Measurements from ENCODE around the gene PALLD. TPM values are rescaled to one million over a fixed set of nuclear protein-coding genes. Genes with fewer than 3 reads are reported as not detected.
"Not testable (repeated sequence)": the region's sequence is repeated elsewhere in the genome, so short reads cannot be mapped to it uniquely, and the experiment has no call there.

The PALLD gene
- total RNA-seq, 1 donor from 2014 or later = 93.5 TPM

GRCh38 chr4:168797194-168797593, 300.3 kb downstream of the PALLD start:
- TF ChIP-seq CTCF (conservative IDR thresholded peaks at IDR 0.05) = no peak
- no peaks in the 10 kb centered on the region for H3K27me3 Mint-ChIP-seq
- H3K27ac Mint-ChIP-seq = no peak overlapping the region
- H3K9me3 Mint-ChIP-seq = peaks cover 4% of the 10 kb centered on the region
- DNase-seq (ENCODE audit: extremely low spot score, unreplicated experiment) = no peak
- H3K36me3 Mint-ChIP-seq = peaks cover 2% of the 10 kb centered on the region
- no peak overlapping the region for H3K4me3 Mint-ChIP-seq
- H3K4me1 Mint-ChIP-seq (ENCODE audit: unreplicated experiment) = peaks cover 14% of the 10 kb centered on the region

- no peak for TF ChIP-seq CTCF (conservative IDR thresholded peaks at IDR 0.05)
- H3K27ac Mint-ChIP-seq = no peak overlapping the region
- H3K4me3 Mint-ChIP-seq = no peak overlapping the region
- no peak for DNase-seq (ENCODE audit: extremely low spot score, unreplicated experiment)
- H3K9me3 Mint-ChIP-seq = peaks cover 6% of the 10 kb centered on the region
- no peaks in the 10 kb centered on the region for H3K27me3 Mint-ChIP-seq
- peaks cover 14% of the 10 kb centered on the region for H3K4me1 Mint-ChIP-seq (ENCODE audit: unreplicated experiment)
- peaks cover 4% of the 10 kb centered on the region for H3K36me3 Mint-ChIP-seq
Measured at GRCh38 chr4:168797738-168798375, 301.0 kb downstream of the PALLD start.

GRCh38 chr4:168800926-168801325, 304.1 kb downstream of the PALLD start:
- DNase-seq (ENCODE audit: extremely low spot score, unreplicated experiment) = no peak
- Mint-ChIP-seq H3K27ac (no peak overlapping the region), H3K4me3 (no peak overlapping the region), H3K36me3 (peaks cover 4% of the 10 kb centered on the region), H3K9me3 (peaks cover 6% of the 10 kb centered on the region), H3K27me3 (no peaks in the 10 kb centered on the region), H3K4me1 (ENCODE audit: unreplicated experiment) (peaks cover 18% of the 10 kb centered on the region)
- no peak for TF ChIP-seq CTCF (conservative IDR thresholded peaks at IDR 0.05)

- H3K9me3 Mint-ChIP-seq = peaks cover 6% of the 10 kb centered on the region
- DNase-seq (ENCODE audit: extremely low spot score, unreplicated experiment) = no peak
- H3K27ac Mint-ChIP-seq = no peak overlapping the region
- H3K27me3 Mint-ChIP-seq = no peaks in the 10 kb centered on the region
- peaks cover 17% of the 10 kb centered on the region for H3K4me1 Mint-ChIP-seq (ENCODE audit: unreplicated experiment)
- peaks cover 7% of the 10 kb centered on the region for H3K36me3 Mint-ChIP-seq
- no peak for TF ChIP-seq CTCF (conservative IDR thresholded peaks at IDR 0.05)
- H3K4me3 Mint-ChIP-seq = no peak overlapping the region
Measured at GRCh38 chr4:168802222-168802621, 305.4 kb downstream of the PALLD start.

- not testable (repeated sequence) for H3K27me3 Mint-ChIP-seq; H3K4me3 Mint-ChIP-seq; H3K36me3 Mint-ChIP-seq; DNase-seq (ENCODE audit: extremely low spot score, unreplicated experiment); H3K9me3 Mint-ChIP-seq; H3K4me1 Mint-ChIP-seq (ENCODE audit: unreplicated experiment)
- H3K27ac Mint-ChIP-seq = peak overlapping the region; percentile 9
Measured at GRCh38 chr4:168803052-168803451, 306.2 kb downstream of the PALLD start.

- Mint-ChIP-seq H3K4me1 (ENCODE audit: unreplicated experiment) (peaks cover 8% of the 10 kb centered on the region), H3K27me3 (no peaks in the 10 kb centered on the region), H3K27ac (no peak overlapping the region), H3K36me3 (peaks cover 7% of the 10 kb centered on the region), H3K9me3 (peaks cover 6% of the 10 kb centered on the region), H3K4me3 (no peak overlapping the region)
- TF ChIP-seq CTCF (conservative IDR thresholded peaks at IDR 0.05) = no peak
- no peak for DNase-seq (ENCODE audit: extremely low spot score, unreplicated experiment)
Measured at GRCh38 chr4:168803732-168804131, 306.9 kb downstream of the PALLD start.

Data from type B pancreatic cell (in vitro differentiated cells).